H9 (cell line): ENCODE data around the gene RAB35. TPM values are rescaled to one million over a fixed set of nuclear protein-coding genes. Genes with fewer than 3 reads are reported as not detected.

Experiments used
- DNase-seq: peaks from one replicate; pipeline ENCODE4 v3.0.0-alpha.2; 2017
- H2AFZ ChIP-seq: one replicate; pipeline ENCODE4 v1.6.1; 2013; ENCODE audit warnings: mild to moderate bottlenecking, low read length, control low read depth, moderate library complexity
- H2AK5ac ChIP-seq: 2 replicates; pipeline ENCODE4 v1.6.1; 2013; ENCODE audit warnings: low read length, control low read depth, mixed read lengths; ENCODE audit not compliant: insufficient read length
- H2BK120ac ChIP-seq: one replicate; pipeline ENCODE4 v1.6.1; 2013; ENCODE audit warnings: low read depth, mild to moderate bottlenecking, low read length, control low read depth, inconsistent platforms; ENCODE audit not compliant: poor library complexity, severe bottlenecking
- H2BK12ac ChIP-seq: 2 replicates; pipeline ENCODE4 v1.6.1; 2013; ENCODE audit warnings: low read length, control low read depth, mixed read lengths, low read depth; ENCODE audit not compliant: insufficient read length
- H2BK15ac ChIP-seq: 2 replicates; pipeline ENCODE4 v1.6.1; 2013; ENCODE audit warnings: low read depth, low read length, control low read depth
- H2BK20ac ChIP-seq: one replicate; pipeline ENCODE4 v1.6.1; 2013; ENCODE audit warnings: low read depth, mild to moderate bottlenecking, low read length, control low read depth, inconsistent platforms; ENCODE audit not compliant: poor library complexity, severe bottlenecking
- H2BK5ac ChIP-seq: 2 replicates; pipeline ENCODE4 v1.6.1; 2013; ENCODE audit warnings: low read length, control low read depth, mixed read lengths; ENCODE audit not compliant: insufficient read length
- H3K14ac ChIP-seq: 2 replicates; pipeline ENCODE4 v1.6.1; 2013; ENCODE audit warnings: low read length, control low read depth; ENCODE audit not compliant: insufficient read depth
- H3K18ac ChIP-seq: 2 replicates; pipeline ENCODE4 v1.6.1; 2013; ENCODE audit warnings: low read depth, mild to moderate bottlenecking, mixed read lengths, low read length, control low read depth; ENCODE audit not compliant: insufficient read length
- H3K23ac ChIP-seq: 2 replicates; pipeline ENCODE4 v1.6.1; 2013; ENCODE audit warnings: low read length, control low read depth, mixed read lengths, low read depth; ENCODE audit not compliant: insufficient read length
- H3K23me2 ChIP-seq: 2 replicates; pipeline ENCODE4 v1.6.1; 2013; ENCODE audit warnings: low read depth, mild to moderate bottlenecking, mixed read lengths, low read length, control low read depth; ENCODE audit not compliant: insufficient read length, poor library complexity, severe bottlenecking
- H3K27ac ChIP-seq: 2 replicates; pipeline ENCODE4 v1.5.1; 2013; ENCODE audit warnings: low read length, control low read depth, mixed read lengths, low read depth; ENCODE audit not compliant: insufficient read length
- H3K27me3 ChIP-seq: 2 replicates; pipeline ENCODE4 v1.6.1; 2013; ENCODE audit warnings: low read length, control low read depth, inconsistent platforms; ENCODE audit not compliant: insufficient read depth
- H3K4ac ChIP-seq: 2 replicates; pipeline ENCODE4 v1.6.1; 2013; ENCODE audit warnings: low read depth, mild to moderate bottlenecking, control low read depth, inconsistent platforms, low read length, moderate library complexity
- H3K4me1 ChIP-seq: 2 replicates; pipeline ENCODE4 v1.6.1; 2013; ENCODE audit warnings: low read length, control low read depth, inconsistent platforms; ENCODE audit not compliant: insufficient read depth
- H3K4me2 ChIP-seq: 2 replicates; pipeline ENCODE4 v1.6.1; 2013; ENCODE audit warnings: low read length, control low read depth, mixed read lengths; ENCODE audit not compliant: insufficient read length, insufficient read depth
- H3K56ac ChIP-seq: 2 replicates; pipeline ENCODE4 v1.6.1; 2013; ENCODE audit warnings: low read depth, mild to moderate bottlenecking, mixed read lengths, low read length, control low read depth; ENCODE audit not compliant: insufficient read length
- H3K79me1 ChIP-seq: 2 replicates; pipeline ENCODE4 v1.6.1; 2013; ENCODE audit warnings: low read depth, mild to moderate bottlenecking, moderate library complexity, low read length, control low read depth, inconsistent platforms; ENCODE audit not compliant: insufficient read depth, poor library complexity, severe bottlenecking
- H3K79me2 ChIP-seq: 2 replicates; pipeline ENCODE4 v1.6.1; 2013; ENCODE audit warnings: low read length, control low read depth, inconsistent platforms; ENCODE audit not compliant: insufficient read depth
- H3K9ac ChIP-seq: 2 replicates; pipeline ENCODE4 v1.6.1; 2013; ENCODE audit warnings: low read length, control low read depth, mixed read lengths; ENCODE audit not compliant: insufficient read length; ENCODE audit errors: extremely low read depth
- H3K9me3 ChIP-seq: one replicate; pipeline ENCODE4 v1.6.1; 2013; ENCODE audit warnings: low read depth, low read length, inconsistent platforms; ENCODE audit not compliant: control insufficient read depth
- H3T11ph ChIP-seq: one replicate; pipeline ENCODE4 v1.6.1; 2013; ENCODE audit warnings: mild to moderate bottlenecking, low read length, control low read depth, inconsistent platforms
- H4K20me1 ChIP-seq: one replicate; pipeline ENCODE4 v1.6.1; 2013; ENCODE audit not compliant: control insufficient read depth, insufficient read length, insufficient read depth
- H4K5ac ChIP-seq: 2 replicates; pipeline ENCODE4 v1.6.1; 2013; ENCODE audit warnings: low read depth, mild to moderate bottlenecking, mixed read lengths, low read length, control low read depth; ENCODE audit not compliant: insufficient read length
- H4K8ac ChIP-seq: replicated peaks from 2 replicates; pipeline ENCODE4 v1.6.1; 2013; ENCODE audit warnings: low read length, control low read depth, mixed read lengths, low read depth; ENCODE audit not compliant: insufficient read length
- H4K91ac ChIP-seq: 2 replicates; pipeline ENCODE4 v1.6.1; 2013; ENCODE audit warnings: low read depth, mild to moderate bottlenecking, moderate library complexity, mixed read lengths, low read length, control low read depth; ENCODE audit not compliant: insufficient read length
- H3K27ac Mint-ChIP-seq, 3 experiments: 2 replicates in 2 of 3; 3 replicates in 1 of 3; pipeline ENCODE4 v1.8.0; 2020 to 2021; ENCODE audit warnings: mixed read lengths in 3 of 3, mild to moderate bottlenecking in 1 of 3, moderate library complexity in 1 of 3
- H3K27me3 Mint-ChIP-seq: 2 replicates; pipeline ENCODE4 v1.8.0; 2021; ENCODE audit warnings: low read depth, mild to moderate bottlenecking, moderate library complexity, mixed read lengths
- H3K36me3 Mint-ChIP-seq, 3 experiments: 2 replicates in 2 of 3; 3 replicates in 1 of 3; pipeline ENCODE4 v1.8.0; 2020 to 2021; ENCODE audit warnings: low read depth in 3 of 3, mixed read lengths in 3 of 3; ENCODE audit not compliant: insufficient read depth in 1 of 3
- H3K4me1 Mint-ChIP-seq, 2 experiments: 2 replicates each; pipeline ENCODE4 v1.8.0; 2020; ENCODE audit warnings: mixed read lengths in 2 of 2
- H3K4me3 Mint-ChIP-seq, 2 experiments: 2 replicates in 1 of 2; 3 replicates in 1 of 2; pipeline ENCODE4 v1.8.0; 2020 to 2021; ENCODE audit warnings: mild to moderate bottlenecking in 2 of 2, mixed read lengths in 2 of 2, moderate library complexity in 1 of 2
- H3K9me3 Mint-ChIP-seq, 2 experiments: 2 replicates in 1 of 2; 3 replicates in 1 of 2; pipeline ENCODE4 v1.8.0; 2020; ENCODE audit warnings: mild to moderate bottlenecking in 2 of 2, mixed read lengths in 2 of 2, moderate library complexity in 1 of 2
- WGBS: extraction: QIAGEN DNeasy Blood & Tissue Kit; methylation state at CpG from one replicate; pipeline ENCODE4 v1.1.7; 2013; ENCODE audit warnings: missing lambda C conversion rate, low lambda C conversion rate, mixed read lengths; ENCODE audit not compliant: insufficient read length; ENCODE audit errors: extremely low coverage; 5-methylcytosine and 5-hydroxymethylcytosine counted together
- total RNA-seq: library from RNA; stranded (reverse); gene quantifications from 2 replicates; pipeline ENCODE4 v1.2.1, GENCODE V29; 2021
- TF ChIP-seq, protein P1 (sequence below): fragments of 200-600 bp; sonication (generic); conservative IDR thresholded peaks from 3 replicates; pipeline ENCODE4 v1.8.0; 2021; ENCODE audit warnings: antibody characterized with exemption, mild to moderate bottlenecking

RAB35 gene
- total RNA-seq, 1 experiment from 2014 or later = 60.0 TPM

DNA sequence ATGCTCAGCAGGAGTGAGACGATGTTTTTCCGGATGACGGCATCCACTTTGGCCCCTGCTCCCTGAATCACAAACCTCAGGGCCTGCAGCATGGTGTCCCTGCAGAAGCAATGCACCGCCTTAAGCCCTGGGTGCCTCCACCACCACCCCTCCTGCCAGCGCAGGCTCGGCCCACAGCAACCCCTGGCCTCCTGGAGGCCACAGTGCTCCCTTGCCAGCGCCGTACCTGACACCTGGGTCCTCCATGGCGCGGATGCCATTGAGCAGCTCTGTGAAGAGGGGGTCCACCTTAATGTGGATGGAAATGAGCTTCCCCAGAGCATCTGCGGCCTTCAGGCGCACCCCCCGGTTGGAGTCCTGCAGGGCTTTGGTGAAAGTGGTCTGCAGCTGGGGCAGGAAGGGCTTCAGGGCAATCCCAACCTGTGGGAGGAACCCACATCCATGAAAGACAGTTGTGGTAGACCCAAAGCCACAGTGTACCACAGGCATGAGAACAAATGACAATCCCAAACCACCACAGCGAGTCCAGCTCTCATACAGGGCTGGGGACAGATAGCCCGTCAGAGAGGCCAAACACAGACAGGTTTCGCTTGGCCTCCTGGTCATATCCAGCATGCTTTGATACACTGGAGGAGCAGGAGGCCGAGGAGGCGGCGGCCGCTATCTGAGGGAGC, 17.9 kb upstream of the RAB35 start:
- H3K27me3 Mint-ChIP-seq = no peaks in the 10 kb centered on the region
- no peak overlapping the region for H3K4me3 Mint-ChIP-seq
- Histone ChIP-seq H3K27ac (no peak overlapping the region), H3K23ac (no peak overlapping the region), H3K4ac (no peak overlapping the region), H2BK5ac (no peak overlapping the region), H2AK5ac (no peak overlapping the region), H2BK15ac (no peak overlapping the region), H3K23me2 (no peaks in the 10 kb centered on the region), H4K5ac (no peak overlapping the region), H3K56ac (no peak overlapping the region), H3T11ph (no peak overlapping the region), H3K9ac (no peak overlapping the region), H3K9me3 (no peaks in the 10 kb centered on the region), H4K20me1 (no peaks in the 10 kb centered on the region), H3K18ac (no peak overlapping the region), H2BK20ac (no peak overlapping the region), H2AFZ (no peak overlapping the region), H3K4me1 (no peaks in the 10 kb centered on the region), H3K27me3 (no peaks in the 10 kb centered on the region), H4K8ac (no peak overlapping the region), H3K79me1 (no peaks in the 10 kb centered on the region), H4K91ac (no peak overlapping the region), H2BK120ac (no peak overlapping the region), H3K14ac (no peak overlapping the region), H3K79me2 (no peaks in the 10 kb centered on the region), H2BK12ac (no peak overlapping the region), H3K4me2 (no peak overlapping the region)
- WGBS = no CpG with 5 or more reads among the region's 20 CpGs
- no peak for DNase-seq
- no peaks in the 10 kb centered on the region for H3K4me1 Mint-ChIP-seq
- H3K36me3 Mint-ChIP-seq = peaks cover 57 to 97% (median 94%) of the 10 kb centered on the region in 3 experiments; a peak in 6 of 7 replicates
- 0 out of 7 replicates have a peak overlapping the region, but pooled peaks of 1 of the 3 experiments have one; percentile 57 for H3K27ac Mint-ChIP-seq
- H3K9me3 Mint-ChIP-seq = no peaks in the 10 kb centered on the region
- TF ChIP-seq, protein P1, sequence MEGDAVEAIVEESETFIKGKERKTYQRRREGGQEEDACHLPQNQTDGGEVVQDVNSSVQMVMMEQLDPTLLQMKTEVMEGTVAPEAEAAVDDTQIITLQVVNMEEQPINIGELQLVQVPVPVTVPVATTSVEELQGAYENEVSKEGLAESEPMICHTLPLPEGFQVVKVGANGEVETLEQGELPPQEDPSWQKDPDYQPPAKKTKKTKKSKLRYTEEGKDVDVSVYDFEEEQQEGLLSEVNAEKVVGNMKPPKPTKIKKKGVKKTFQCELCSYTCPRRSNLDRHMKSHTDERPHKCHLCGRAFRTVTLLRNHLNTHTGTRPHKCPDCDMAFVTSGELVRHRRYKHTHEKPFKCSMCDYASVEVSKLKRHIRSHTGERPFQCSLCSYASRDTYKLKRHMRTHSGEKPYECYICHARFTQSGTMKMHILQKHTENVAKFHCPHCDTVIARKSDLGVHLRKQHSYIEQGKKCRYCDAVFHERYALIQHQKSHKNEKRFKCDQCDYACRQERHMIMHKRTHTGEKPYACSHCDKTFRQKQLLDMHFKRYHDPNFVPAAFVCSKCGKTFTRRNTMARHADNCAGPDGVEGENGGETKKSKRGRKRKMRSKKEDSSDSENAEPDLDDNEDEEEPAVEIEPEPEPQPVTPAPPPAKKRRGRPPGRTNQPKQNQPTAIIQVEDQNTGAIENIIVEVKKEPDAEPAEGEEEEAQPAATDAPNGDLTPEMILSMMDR = no peak
